Measurements from ENCODE around the gene EFEMP2.

Gene EFEMP2

DNA sequence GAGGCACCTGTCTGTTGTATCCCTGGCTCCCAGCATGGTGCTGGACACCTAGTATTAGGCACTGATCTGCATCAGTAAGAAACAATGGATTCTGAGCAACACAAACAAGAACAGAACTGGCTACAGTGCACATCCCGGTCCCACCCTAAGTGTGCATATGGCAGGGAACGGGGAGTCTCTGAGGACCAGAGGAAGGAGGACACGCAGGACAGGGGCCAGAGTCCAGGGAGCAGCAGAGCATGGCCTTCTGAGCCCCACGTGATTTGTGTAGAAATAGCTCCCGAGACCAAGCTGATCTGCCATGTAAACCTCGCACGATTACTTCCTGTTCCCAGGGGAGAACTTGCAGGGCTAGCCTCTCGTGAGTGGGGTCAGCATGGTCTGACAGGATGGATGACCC lies 51.5 kb downstream of the EFEMP2 start:
- TF ChIP-seq, protein P1, sequence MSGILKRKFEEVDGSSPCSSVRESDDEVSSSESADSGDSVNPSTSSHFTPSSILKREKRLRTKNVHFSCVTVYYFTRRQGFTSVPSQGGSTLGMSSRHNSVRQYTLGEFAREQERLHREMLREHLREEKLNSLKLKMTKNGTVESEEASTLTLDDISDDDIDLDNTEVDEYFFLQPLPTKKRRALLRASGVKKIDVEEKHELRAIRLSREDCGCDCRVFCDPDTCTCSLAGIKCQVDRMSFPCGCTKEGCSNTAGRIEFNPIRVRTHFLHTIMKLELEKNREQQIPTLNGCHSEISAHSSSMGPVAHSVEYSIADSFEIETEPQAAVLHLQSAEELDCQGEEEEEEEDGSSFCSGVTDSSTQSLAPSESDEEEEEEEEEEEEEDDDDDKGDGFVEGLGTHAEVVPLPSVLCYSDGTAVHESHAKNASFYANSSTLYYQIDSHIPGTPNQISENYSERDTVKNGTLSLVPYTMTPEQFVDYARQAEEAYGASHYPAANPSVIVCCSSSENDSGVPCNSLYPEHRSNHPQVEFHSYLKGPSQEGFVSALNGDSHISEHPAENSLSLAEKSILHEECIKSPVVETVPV (CRISPR knock-in tag; IDR thresholded peaks at IDR 0.05), result no peak
- TF ChIP-seq OSR1 (CRISPR knock-in tag; IDR thresholded peaks at IDR 0.05) (no peak), RARB (CRISPR knock-in tag; IDR thresholded peaks at IDR 0.05) (no peak), GLIS3 (CRISPR knock-in tag; IDR thresholded peaks at IDR 0.05) (no peak), ISL1 (CRISPR knock-in tag; IDR thresholded peaks at IDR 0.05) (no peak), POU6F1 (CRISPR knock-in tag; IDR thresholded peaks at IDR 0.05; ENCODE audit: borderline replicate concordance, low read depth) (no peak), ZNF565 (CRISPR knock-in tag; conservative IDR thresholded peaks at IDR 0.05; ENCODE audit: low read depth) (no peak), ZFP30 (CRISPR knock-in tag; IDR thresholded peaks at IDR 0.05) (no peak), BACH2 (CRISPR knock-in tag; IDR thresholded peaks at IDR 0.05; ENCODE audit: borderline replicate concordance) (no peak), ESRRG (CRISPR knock-in tag; IDR thresholded peaks at IDR 0.05) (no peak)
- ATAC-seq, result no peak

DNA sequence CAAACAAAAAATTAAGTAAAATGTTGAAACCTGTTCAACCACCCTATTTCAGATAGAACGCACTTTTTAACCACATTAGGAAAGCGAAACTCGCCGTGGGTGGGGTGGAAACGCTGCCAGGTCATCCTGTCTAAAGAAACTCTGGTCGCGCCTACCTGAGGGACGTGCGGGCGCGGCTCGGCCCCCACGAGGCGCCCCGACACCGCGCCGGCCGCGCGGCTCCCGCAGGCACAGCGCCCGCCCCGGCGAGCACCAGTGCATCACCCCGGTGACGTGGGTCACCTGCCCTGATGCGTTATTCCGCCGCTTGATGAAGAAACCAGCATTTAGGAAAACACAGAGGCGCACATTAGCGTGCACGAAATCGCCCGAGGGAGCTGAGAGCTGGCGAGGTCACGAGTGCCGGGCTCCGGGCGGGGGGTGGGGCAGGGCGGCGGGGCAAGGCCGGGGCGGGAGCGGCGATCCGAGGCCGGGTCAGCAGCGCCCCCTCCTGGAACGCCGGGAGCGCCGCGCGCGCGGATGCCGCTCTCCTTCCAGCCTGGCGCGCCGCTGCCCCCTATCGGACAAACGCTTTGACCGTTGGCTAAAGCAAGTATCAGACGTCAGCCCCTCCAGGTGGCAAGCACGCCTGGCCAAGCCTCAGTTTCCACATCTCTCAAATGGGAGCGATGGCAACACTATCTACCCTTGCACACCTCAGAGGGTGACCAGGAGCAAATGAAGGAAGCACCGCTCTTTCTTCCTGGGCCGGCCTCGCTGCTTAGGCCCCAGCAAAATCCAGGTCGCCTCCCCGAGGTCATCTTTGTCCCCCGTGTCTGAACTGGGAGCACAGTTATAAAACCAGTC lies 54.5 kb downstream of the EFEMP2 start:
- 0 out of 2 replicates have a peak, but pooled peaks have one; percentile 30 for TF ChIP-seq SNAI2 (CRISPR knock-in tag; IDR thresholded peaks at IDR 0.05)
- no peak for TF ChIP-seq ZNF565 (CRISPR knock-in tag; conservative IDR thresholded peaks at IDR 0.05; ENCODE audit: low read depth)
- no peak for TF ChIP-seq BACH2 (CRISPR knock-in tag; IDR thresholded peaks at IDR 0.05; ENCODE audit: borderline replicate concordance)
- 0 out of 2 replicates have a peak, but pooled peaks have one; percentile 50 for TF ChIP-seq POU6F1 (CRISPR knock-in tag; IDR thresholded peaks at IDR 0.05; ENCODE audit: borderline replicate concordance, low read depth)
- TF ChIP-seq TCF4 (CRISPR knock-in tag; IDR thresholded peaks at IDR 0.05; ENCODE audit: borderline replicate concordance), result peak; percentile 66
- TF ChIP-seq GLIS3 (CRISPR knock-in tag; IDR thresholded peaks at IDR 0.05), result no peak
- ATAC-seq, result peak; percentile 94

DNA sequence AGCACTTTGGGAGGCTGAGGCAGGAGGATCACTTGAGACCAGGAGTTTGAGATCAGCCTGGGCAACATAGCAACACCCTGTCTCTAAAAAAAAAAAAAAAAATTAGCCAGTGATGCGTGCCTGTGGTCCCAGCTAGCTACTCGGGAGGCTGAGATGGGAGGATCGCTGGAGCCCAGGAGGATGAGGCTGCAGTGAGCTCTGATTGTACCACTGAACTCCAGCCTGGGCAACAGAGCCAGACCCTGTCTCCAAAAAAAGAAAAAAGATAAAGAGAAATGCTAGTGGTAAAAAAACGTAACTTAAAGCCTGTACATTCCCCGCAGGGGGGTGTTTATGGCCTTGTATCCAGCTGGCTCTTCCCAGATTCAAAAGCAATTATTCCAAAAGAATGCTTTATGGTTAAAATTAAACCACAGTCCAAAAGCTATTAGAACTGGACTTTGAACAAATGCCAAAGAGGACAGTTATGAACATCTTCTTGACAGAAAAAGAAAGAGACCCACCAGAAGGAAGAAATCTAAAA lies 55.2 kb downstream of the EFEMP2 start:
- no peak for ATAC-seq
- no peak for TF ChIP-seq TOX (CRISPR knock-in tag; IDR thresholded peaks at IDR 0.05; ENCODE audit: borderline replicate concordance)
- TF ChIP-seq, protein P2, sequence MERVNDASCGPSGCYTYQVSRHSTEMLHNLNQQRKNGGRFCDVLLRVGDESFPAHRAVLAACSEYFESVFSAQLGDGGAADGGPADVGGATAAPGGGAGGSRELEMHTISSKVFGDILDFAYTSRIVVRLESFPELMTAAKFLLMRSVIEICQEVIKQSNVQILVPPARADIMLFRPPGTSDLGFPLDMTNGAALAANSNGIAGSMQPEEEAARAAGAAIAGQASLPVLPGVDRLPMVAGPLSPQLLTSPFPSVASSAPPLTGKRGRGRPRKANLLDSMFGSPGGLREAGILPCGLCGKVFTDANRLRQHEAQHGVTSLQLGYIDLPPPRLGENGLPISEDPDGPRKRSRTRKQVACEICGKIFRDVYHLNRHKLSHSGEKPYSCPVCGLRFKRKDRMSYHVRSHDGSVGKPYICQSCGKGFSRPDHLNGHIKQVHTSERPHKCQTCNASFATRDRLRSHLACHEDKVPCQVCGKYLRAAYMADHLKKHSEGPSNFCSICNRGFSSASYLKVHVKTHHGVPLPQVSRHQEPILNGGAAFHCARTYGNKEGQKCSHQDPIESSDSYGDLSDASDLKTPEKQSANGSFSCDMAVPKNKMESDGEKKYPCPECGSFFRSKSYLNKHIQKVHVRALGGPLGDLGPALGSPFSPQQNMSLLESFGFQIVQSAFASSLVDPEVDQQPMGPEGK (CRISPR knock-in tag; IDR thresholded peaks at IDR 0.05; ENCODE audit: borderline replicate concordance), result no peak
- TF ChIP-seq, protein P1 (CRISPR knock-in tag; IDR thresholded peaks at IDR 0.05), result no peak
- no peak for TF ChIP-seq CSDC2 (CRISPR knock-in tag; IDR thresholded peaks at IDR 0.05)
- TF ChIP-seq ESRRG (CRISPR knock-in tag; IDR thresholded peaks at IDR 0.05), result no peak

DNA sequence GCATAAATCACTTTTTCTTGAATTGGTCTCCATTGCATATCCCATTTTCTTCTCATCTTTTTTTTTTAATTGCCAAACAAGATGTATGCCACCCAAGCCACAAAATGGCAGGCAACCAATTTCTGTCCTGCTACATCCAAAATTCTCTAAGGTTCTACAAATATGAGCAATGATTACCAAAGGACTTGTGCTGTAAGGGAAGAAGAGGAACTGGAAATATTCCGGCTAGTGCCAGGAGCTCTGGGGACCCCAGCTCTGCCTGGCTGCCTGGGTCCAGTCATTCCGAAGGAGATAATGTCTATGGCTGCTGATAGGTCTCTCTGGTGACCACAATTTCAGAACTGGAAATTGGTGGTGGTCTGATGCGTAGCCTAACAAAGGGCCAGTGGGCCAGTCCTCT lies 55.9 kb downstream of the EFEMP2 start:
- no peak for ATAC-seq
- TF ChIP-seq CREB5 (CRISPR knock-in tag; IDR thresholded peaks at IDR 0.05; ENCODE audit: low read depth) (no peak), POU6F1 (CRISPR knock-in tag; IDR thresholded peaks at IDR 0.05; ENCODE audit: borderline replicate concordance, low read depth) (no peak), SNAI2 (CRISPR knock-in tag; IDR thresholded peaks at IDR 0.05) (no peak), ZC3H10 (CRISPR knock-in tag; IDR thresholded peaks at IDR 0.05) (no peak), GLIS3 (CRISPR knock-in tag; IDR thresholded peaks at IDR 0.05) (no peak), ZNF8 (CRISPR knock-in tag; IDR thresholded peaks at IDR 0.05) (no peak), ZNF565 (CRISPR knock-in tag; conservative IDR thresholded peaks at IDR 0.05; ENCODE audit: low read depth) (no peak), ZFP30 (CRISPR knock-in tag; IDR thresholded peaks at IDR 0.05) (no peak), PPARA (CRISPR knock-in tag; IDR thresholded peaks at IDR 0.05; ENCODE audit: borderline replicate concordance) (no peak), ARNTL (CRISPR knock-in tag; IDR thresholded peaks at IDR 0.05; ENCODE audit: borderline replicate concordance, low read depth) (no peak), OSR1 (CRISPR knock-in tag; IDR thresholded peaks at IDR 0.05) (no peak), TOX (CRISPR knock-in tag; IDR thresholded peaks at IDR 0.05; ENCODE audit: borderline replicate concordance) (no peak)
